ENCODE data around the gene KREMEN1.

The KREMEN1 gene

DNA sequence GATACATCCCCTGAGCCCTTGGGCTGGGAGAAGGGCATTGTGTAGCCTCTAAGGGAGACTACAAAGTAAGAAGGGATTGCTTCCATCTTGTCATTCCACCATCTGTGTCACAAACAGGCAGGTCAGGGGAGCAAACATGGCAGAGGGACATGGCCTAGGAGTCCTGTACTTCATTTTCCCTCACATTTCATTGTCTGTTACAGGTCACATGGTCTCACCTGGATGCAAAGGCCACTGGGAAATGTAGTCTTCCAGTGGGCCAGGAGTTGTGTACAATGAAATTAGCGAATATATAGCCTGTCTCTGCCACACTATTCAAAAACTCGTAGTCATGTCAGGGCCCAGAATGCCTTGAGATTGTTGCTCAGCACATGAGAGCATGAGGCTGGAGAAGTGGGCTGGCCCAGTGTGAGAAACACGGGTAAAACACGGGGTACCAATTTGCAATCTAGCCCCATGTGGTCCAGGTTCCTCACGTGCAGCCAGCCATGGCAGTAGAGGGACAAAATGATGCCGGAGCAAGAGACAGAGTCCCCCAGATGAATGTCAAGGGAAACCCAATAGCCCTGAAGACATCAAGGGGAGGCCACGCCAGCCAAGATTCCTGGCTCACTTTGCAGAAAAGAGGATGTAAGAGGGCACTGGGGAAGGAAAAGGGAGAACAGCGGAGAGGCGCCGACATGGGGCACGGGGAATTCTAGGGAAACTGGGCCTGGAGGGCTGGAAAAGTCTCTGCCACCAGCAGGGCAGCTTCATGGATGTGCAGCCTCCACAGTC, 85.1 kb downstream of the KREMEN1 start:
- H3K27me3 ChIP-seq (ENCODE audit: insufficient read depth, poor library complexity, severe bottlenecking) = no peaks in the 10 kb centered on the region
- TF ChIP-seq SPI1 (IDR thresholded peaks at IDR 0.05; ENCODE audit: borderline replicate concordance, low read depth) = no peak
- TF ChIP-seq, protein P1, sequence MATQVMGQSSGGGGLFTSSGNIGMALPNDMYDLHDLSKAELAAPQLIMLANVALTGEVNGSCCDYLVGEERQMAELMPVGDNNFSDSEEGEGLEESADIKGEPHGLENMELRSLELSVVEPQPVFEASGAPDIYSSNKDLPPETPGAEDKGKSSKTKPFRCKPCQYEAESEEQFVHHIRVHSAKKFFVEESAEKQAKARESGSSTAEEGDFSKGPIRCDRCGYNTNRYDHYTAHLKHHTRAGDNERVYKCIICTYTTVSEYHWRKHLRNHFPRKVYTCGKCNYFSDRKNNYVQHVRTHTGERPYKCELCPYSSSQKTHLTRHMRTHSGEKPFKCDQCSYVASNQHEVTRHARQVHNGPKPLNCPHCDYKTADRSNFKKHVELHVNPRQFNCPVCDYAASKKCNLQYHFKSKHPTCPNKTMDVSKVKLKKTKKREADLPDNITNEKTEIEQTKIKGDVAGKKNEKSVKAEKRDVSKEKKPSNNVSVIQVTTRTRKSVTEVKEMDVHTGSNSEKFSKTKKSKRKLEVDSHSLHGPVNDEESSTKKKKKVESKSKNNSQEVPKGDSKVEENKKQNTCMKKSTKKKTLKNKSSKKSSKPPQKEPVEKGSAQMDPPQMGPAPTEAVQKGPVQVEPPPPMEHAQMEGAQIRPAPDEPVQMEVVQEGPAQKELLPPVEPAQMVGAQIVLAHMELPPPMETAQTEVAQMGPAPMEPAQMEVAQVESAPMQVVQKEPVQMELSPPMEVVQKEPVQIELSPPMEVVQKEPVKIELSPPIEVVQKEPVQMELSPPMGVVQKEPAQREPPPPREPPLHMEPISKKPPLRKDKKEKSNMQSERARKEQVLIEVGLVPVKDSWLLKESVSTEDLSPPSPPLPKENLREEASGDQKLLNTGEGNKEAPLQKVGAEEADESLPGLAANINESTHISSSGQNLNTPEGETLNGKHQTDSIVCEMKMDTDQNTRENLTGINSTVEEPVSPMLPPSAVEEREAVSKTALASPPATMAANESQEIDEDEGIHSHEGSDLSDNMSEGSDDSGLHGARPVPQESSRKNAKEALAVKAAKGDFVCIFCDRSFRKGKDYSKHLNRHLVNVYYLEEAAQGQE (IDR thresholded peaks at IDR 0.05; ENCODE audit: insufficient replicate concordance, low read depth) = no peak
- TF ChIP-seq, protein P2, sequence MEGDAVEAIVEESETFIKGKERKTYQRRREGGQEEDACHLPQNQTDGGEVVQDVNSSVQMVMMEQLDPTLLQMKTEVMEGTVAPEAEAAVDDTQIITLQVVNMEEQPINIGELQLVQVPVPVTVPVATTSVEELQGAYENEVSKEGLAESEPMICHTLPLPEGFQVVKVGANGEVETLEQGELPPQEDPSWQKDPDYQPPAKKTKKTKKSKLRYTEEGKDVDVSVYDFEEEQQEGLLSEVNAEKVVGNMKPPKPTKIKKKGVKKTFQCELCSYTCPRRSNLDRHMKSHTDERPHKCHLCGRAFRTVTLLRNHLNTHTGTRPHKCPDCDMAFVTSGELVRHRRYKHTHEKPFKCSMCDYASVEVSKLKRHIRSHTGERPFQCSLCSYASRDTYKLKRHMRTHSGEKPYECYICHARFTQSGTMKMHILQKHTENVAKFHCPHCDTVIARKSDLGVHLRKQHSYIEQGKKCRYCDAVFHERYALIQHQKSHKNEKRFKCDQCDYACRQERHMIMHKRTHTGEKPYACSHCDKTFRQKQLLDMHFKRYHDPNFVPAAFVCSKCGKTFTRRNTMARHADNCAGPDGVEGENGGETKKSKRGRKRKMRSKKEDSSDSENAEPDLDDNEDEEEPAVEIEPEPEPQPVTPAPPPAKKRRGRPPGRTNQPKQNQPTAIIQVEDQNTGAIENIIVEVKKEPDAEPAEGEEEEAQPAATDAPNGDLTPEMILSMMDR (IDR thresholded peaks at IDR 0.05; ENCODE audit: insufficient read depth, low read length) = no peak
- H3K4me3 ChIP-seq (replicated peaks; ENCODE audit: insufficient read depth, low read length) = no peak overlapping the region
- no peak for DNase-seq (ENCODE audit: low read depth in 1 of 2, low spot score in 1 of 2)
- H3K27ac ChIP-seq (replicated peaks) = no peak overlapping the region

DNA sequence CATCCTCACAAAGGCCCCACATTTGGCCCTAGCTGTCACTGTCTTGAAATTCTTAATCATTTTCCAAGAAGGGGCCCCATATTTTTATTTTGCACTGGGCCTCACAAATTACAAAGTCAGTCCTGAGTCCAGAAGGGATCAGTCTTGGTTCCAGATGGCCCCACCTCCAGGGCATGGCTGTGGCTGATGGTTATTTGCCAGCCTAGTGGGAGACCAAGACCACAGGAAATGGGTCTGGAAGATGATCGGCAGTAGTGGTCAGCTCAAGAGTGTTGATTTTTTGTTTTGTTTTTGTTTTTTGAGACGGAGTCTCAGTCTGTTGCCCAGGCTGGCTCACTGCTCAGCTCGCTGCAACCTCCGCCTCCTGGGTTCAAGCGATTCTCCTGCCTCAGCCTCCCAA, 85.7 kb downstream of the KREMEN1 start:
- TF ChIP-seq GABPA (IDR thresholded peaks at IDR 0.05; ENCODE audit: low read depth) = no peak
- Histone ChIP-seq H3K27ac (replicated peaks) (no peak overlapping the region), H3K27me3 (ENCODE audit: insufficient read depth, poor library complexity, severe bottlenecking) (no peaks in the 10 kb centered on the region), H3K4me3 (replicated peaks; ENCODE audit: insufficient read depth, low read length) (no peak overlapping the region)
- DNase-seq (ENCODE audit: low read depth in 1 of 2, low spot score in 1 of 2) = no peak

DNA sequence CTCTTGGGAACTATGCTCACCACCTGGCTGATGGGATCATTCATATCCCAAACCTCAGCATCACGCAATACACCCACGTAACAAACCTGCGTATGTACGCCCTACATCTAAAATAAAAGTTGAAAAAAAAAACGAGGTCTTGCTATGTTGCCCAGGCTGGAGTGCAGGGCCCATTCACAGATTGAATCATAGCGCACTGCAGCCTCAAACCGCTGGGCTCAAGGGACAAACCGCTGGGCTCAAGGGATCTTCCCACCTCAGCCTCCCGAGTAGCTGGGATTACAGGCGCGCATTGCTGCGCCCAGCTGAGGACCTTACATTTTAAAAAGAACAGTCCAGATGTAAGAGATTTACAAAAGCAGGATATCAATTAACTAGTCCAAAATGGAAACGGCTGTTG, 91.0 kb downstream of the KREMEN1 start:
- no peak for DNase-seq (ENCODE audit: low read depth in 1 of 2, low spot score in 1 of 2)
- Histone ChIP-seq H3K4me3 (replicated peaks; ENCODE audit: insufficient read depth, low read length) (no peak overlapping the region), H3K27me3 (ENCODE audit: insufficient read depth, poor library complexity, severe bottlenecking) (no peaks in the 10 kb centered on the region), H3K27ac (replicated peaks) (no peak overlapping the region)
- TF ChIP-seq, protein P2 (IDR thresholded peaks at IDR 0.05; ENCODE audit: insufficient read depth, low read length) = no peak
- TF ChIP-seq GABPA (IDR thresholded peaks at IDR 0.05; ENCODE audit: low read depth) (no peak), SPI1 (IDR thresholded peaks at IDR 0.05; ENCODE audit: borderline replicate concordance, low read depth) (no peak), POLR2AphosphoS5 (IDR thresholded peaks at IDR 0.05; ENCODE audit: low read depth) (no peak)
- TF ChIP-seq, protein P1 (IDR thresholded peaks at IDR 0.05; ENCODE audit: insufficient replicate concordance, low read depth) = no peak

DNA sequence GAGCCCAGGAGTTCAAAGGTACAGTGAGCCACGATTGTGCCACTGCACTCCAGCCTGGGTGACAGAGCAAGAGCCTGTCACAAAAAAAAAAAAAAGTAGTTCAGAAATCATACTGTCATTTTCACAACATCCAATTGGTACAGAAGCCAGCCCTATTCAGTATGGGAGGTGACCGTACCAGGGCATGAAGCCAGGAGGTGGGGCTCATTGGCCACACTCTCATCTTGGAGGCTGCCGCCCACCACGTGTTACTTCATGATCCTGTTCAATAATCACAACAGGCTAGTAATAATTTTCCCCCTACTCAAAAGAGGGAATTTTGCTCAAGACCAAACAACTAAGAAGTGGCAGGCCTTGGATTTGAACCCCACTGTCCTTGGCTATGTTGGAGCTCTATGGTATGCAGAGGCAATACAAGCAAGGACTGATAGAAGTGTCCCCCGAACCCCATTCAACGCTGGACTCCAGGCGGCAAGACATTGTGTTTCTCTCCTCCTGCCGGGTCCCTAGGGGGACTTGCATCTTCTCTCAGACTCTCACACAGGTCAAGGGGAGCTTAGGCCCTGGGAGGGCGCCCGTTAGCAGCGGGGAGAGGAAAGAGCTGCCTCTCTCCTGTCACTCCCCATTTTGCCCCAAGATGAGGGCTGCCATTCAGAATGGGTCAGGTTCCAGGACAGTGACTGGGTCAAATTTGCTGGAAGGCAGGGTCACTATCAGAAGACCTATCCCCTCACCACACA, 92.7 kb downstream of the KREMEN1 start:
- DNase-seq (ENCODE audit: low read depth in 1 of 2, low spot score in 1 of 2) = no peak
- Histone ChIP-seq H3K4me3 (replicated peaks; ENCODE audit: insufficient read depth, low read length) (no peak overlapping the region), H3K27me3 (ENCODE audit: insufficient read depth, poor library complexity, severe bottlenecking) (no peaks in the 10 kb centered on the region), H3K27ac (replicated peaks) (no peak overlapping the region)
- TF ChIP-seq SPI1 (IDR thresholded peaks at IDR 0.05; ENCODE audit: borderline replicate concordance, low read depth) = no peak
- TF ChIP-seq, protein P1 (IDR thresholded peaks at IDR 0.05; ENCODE audit: insufficient replicate concordance, low read depth) = no peak
- TF ChIP-seq, protein P2 (IDR thresholded peaks at IDR 0.05; ENCODE audit: insufficient read depth, low read length) = no peak
- TF ChIP-seq POLR2AphosphoS5 (IDR thresholded peaks at IDR 0.05; ENCODE audit: low read depth) = no peak
- no peak for TF ChIP-seq GABPA (IDR thresholded peaks at IDR 0.05; ENCODE audit: low read depth)

All from HL-60 (cell line).